ENCODE results near the gene ANGPT4.

The ANGPT4 gene

GRCh38 chr20:911882-912600 lies 4.1 kb downstream of the ANGPT4 start:
- no peak for DNase-seq (ENCODE audit: extremely low read depth, insufficient read length)
- Histone ChIP-seq H3K27me3 (replicated peaks; ENCODE audit: control insufficient read depth, insufficient read depth, low read length) (peaks cover 3% of the 10 kb centered on the region), H3K36me3 (ENCODE audit: control insufficient read depth, insufficient read depth, low read length) (no peaks in the 10 kb centered on the region), H3K4me3 (replicated peaks; ENCODE audit: low read depth, low read length) (no peak overlapping the region)
- TF ChIP-seq CTCF (IDR thresholded peaks at IDR 0.05; ENCODE audit: insufficient read depth, low read length, poor library complexity, severe bottlenecking): peak; percentile 32

DNA sequence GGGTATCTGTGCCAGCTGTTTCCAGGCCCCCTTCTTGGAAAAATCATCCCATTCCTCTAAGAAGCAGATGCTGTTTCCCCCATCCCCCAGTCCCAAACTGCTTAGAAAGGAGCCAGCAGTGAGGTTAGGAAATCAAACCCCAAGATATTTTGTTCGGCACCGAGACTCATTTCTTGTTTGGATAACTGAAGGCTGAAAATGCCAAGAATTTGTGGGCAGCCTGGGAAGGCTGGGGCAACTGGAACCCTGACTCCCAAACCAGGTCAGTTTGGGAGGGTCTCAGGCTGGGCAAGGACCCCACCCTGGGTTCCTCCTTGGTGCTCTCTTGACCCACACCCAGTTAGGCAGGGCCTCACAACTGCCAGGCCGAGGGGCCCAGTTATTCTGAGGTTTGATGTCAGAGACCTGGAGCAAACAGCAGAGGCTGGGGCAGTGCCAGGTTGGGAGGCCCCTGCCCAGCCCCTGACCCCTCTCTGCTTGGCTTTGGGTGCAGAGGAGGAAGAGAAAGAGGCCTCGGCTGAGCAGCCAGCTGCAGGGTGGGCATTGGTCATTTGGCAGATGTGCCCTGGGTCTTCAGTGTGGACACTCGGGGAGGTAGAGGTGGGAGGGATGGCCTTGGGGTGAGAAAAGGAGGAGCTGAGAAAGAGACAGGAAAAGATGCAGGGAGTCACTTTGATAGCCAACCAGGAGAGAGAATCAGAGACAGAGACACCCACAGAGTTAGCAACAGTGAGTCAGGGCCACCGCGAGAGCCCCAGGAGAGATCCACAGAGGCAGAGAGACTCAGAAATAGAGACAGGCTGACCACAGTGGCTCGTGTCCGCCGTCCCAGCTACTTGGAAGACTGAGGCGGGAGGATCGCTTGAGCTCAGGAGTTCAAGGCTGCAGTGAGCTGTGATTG lies 5.0 kb downstream of the ANGPT4 start:
- Histone ChIP-seq H3K27me3 (replicated peaks; ENCODE audit: control insufficient read depth, insufficient read depth, low read length) (peaks cover 3% of the 10 kb centered on the region), H3K36me3 (ENCODE audit: control insufficient read depth, insufficient read depth, low read length) (no peaks in the 10 kb centered on the region), H3K4me3 (replicated peaks; ENCODE audit: low read depth, low read length) (no peak overlapping the region)
- DNase-seq (ENCODE audit: extremely low read depth, insufficient read length): no peak
- no peak for TF ChIP-seq CTCF (IDR thresholded peaks at IDR 0.05; ENCODE audit: insufficient read depth, low read length, poor library complexity, severe bottlenecking)

DNA sequence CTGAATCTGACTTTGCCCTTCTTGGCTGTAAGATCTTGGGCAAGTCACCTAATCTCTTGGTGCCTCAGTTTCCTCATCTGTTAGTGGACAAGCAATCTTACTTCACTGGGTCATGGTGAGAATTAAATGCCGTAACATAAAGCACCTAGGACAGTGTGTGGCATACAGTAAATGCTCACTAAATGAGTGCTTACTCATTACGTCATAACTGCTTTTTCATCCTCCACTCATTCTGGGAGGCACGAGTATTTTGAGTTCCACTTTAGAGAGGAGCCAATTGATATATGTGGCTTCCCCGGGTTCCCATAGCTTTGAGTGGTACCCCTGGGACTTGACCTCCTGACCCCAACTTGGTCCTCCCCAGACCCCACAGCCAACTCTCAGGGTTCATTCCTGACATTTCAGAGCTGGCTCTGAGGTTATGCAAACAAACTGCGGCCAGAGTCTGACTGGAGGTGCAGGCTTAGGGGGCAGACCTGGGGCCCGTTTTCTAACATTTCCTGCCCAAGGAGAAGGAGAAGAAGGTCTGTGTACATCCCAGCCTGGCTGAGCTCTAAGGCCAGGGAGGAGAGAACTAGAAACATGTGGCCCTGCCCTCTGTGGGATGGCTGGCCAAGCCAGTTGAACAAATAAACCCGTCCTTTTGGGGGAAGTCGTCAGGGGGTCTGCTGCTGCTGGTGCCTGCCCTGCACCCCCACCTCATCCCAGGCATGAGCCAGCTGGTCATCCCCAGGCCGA lies 5.8 kb downstream of the ANGPT4 start:
- DNase-seq (ENCODE audit: extremely low read depth, insufficient read length): no peak
- H3K36me3 ChIP-seq (ENCODE audit: control insufficient read depth, insufficient read depth, low read length): no peaks in the 10 kb centered on the region
- H3K27me3 ChIP-seq (replicated peaks; ENCODE audit: control insufficient read depth, insufficient read depth, low read length): peaks cover 3% of the 10 kb centered on the region
- no peak overlapping the region for H3K4me3 ChIP-seq (replicated peaks; ENCODE audit: low read depth, low read length)
- TF ChIP-seq CTCF (IDR thresholded peaks at IDR 0.05; ENCODE audit: insufficient read depth, low read length, poor library complexity, severe bottlenecking): no peak

DNA sequence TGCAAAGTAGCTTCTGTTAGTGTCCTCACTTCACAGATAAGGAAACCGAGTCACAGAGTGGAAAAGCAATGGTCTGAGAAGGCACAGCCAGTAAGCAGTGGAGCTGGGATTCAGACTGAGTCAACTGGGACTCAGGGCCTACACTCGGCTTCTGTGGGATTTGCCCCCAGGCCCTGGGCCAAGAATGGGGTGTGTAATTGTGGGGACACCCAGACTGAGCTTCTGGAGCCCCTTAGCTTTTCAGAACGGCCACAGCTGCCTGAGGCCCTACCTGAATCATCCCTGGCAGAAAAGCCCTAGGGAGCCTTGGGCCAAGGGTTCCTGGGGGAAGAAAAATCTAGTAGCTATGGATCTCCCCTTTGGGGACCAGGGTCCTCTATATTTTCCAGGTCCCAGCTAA lies 6.5 kb downstream of the ANGPT4 start:
- no peak for TF ChIP-seq CTCF (IDR thresholded peaks at IDR 0.05; ENCODE audit: insufficient read depth, low read length, poor library complexity, severe bottlenecking)
- Histone ChIP-seq H3K36me3 (ENCODE audit: control insufficient read depth, insufficient read depth, low read length) (no peaks in the 10 kb centered on the region), H3K27me3 (replicated peaks; ENCODE audit: control insufficient read depth, insufficient read depth, low read length) (peaks cover 2% of the 10 kb centered on the region; the same call in 1 of the 2 replicates), H3K4me3 (replicated peaks; ENCODE audit: low read depth, low read length) (no peak overlapping the region)
- DNase-seq (ENCODE audit: extremely low read depth, insufficient read length): no peak

GRCh38 chr20:906703-907270 lies 9.3 kb downstream of the ANGPT4 start:
- Histone ChIP-seq H3K36me3 (ENCODE audit: control insufficient read depth, insufficient read depth, low read length) (no peaks in the 10 kb centered on the region), H3K27me3 (replicated peaks; ENCODE audit: control insufficient read depth, insufficient read depth, low read length) (no peaks in the 10 kb centered on the region), H3K4me3 (replicated peaks; ENCODE audit: low read depth, low read length) (no peak overlapping the region)
- no peak for DNase-seq (ENCODE audit: extremely low read depth, insufficient read length)
- no peak for TF ChIP-seq CTCF (IDR thresholded peaks at IDR 0.05; ENCODE audit: insufficient read depth, low read length, poor library complexity, severe bottlenecking)
